GM21528 (cell line): Measurements from ENCODE around the gene FERMT2.
"Not testable (repeated sequence)": the region's sequence is repeated elsewhere in the genome, so short reads cannot be mapped to it uniquely, and the experiment has no call there.

ENCODE experiments used
- ATAC-seq: cut with Tn5 transposase; IDR thresholded peaks from one replicate; pipeline ENCODE4 v1.9.1; 2021; ENCODE audit warnings: mild to moderate bottlenecking, moderate library complexity; ENCODE audit not compliant: unreplicated experiment, low FRiP score

FERMT2 gene

GRCh38 chr14:52873065-52873464 is 77.8 kb downstream of the FERMT2 start:
- ATAC-seq, result no peak

DNA sequence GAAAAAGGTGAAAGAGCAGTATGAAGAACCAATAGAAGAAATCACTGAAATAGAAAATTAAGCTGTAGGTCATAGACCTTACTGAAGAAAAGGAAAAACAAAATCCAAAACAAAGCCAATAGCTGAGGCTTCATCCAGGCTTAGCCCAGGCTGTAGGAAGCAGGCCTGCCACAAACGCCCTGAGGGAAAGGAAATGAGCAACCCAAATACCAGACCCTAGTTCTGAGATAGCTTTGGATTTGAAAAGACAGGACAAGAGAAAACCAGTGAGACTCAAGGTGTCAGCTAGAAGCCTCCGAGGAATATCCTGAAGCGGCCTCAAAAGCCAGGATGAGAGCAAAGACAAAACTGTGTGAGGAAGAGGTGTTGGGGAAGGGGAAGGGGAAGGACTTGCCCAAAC is 79.2 kb downstream of the FERMT2 start:
- no peak for ATAC-seq

DNA sequence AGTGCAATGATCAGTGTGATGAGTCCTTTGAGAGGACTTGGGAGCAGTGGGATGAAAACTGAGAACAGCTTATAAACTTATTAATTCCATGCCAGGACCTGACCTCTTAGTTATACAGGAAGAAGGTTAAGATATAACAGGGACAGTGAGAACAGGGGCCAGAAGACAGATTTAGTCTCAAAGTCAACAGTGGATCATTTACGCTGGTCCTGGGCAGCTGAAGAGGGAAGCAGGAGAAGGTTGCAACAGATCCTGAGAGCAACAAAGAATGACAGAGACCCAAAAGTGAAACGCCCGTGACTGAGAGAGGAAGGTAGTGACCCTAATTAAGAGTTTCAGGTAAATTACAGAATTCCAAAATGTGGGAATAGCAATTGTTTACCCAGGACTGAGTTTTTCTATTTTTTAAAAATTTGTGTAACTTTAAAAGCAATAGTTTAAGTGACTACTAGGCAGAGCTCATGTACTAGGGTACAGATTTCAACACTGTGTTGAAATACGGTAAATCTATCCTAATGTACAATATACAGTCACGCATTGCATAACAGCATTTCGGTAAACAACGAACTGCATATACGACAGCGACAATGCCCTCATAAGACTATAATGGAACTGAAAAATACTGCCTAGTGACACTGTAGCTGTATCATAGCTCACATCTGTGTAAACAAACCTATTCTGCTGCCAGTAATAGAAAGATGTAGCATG is 81.8 kb downstream of the FERMT2 start:
- no peak for ATAC-seq

DNA sequence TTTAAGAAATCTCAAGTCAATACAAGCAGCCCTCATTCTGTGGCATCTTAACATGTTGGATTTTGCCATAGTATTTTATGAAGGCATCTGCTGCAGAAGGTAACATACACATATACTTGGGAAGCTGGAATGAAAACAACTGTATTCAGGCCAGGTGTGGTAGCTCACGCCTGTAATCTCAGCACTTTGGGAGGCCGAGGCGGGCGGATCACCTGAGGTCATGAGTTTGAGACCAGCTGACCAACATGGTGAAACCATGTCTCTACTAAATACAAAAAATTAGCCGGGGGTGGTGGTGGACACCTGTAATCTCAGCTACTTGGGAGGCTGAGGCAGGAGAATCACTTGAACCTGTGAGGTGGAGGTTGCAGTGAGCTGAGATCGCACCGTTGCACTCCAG is 86.0 kb downstream of the FERMT2 start:
- not testable (repeated sequence) for ATAC-seq

- ATAC-seq, result no peak
Measured at GRCh38 chr14:52863334-52863700, 87.5 kb downstream of the FERMT2 start.

DNA sequence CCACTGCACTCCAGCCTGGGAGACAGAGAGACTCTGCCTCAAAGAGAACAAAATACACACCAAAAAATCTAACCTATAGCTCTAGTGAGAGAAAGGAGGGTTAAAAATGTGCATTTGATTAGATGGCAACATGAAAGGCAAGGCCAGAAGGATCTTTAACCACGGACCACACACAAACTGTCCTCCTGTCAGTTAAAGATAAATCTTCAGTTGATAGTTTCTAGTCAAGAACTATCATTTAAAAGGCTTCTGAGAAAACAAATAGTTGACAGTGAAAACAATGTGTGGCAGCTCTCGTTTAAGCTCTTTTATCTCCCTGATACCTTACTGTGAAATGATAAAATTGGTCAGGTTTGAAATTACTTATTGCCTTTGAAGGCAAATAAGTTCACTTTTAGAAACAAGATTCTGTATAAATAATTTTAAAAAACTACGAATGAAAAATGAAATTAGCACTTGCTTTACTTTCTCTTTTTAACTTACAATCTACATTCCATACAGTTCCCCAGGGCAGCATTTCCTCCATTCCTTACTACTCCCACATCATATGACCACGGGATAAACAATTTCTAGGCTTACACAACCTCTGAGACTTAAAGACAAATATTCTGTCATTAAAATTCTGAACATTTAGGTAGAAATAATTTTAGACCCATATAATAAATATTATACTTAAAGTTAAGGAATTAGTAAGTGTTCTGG is 88.1 kb downstream of the FERMT2 start:
- ATAC-seq, result no peak

GRCh38 chr14:52861403-52861802 is 89.4 kb downstream of the FERMT2 start:
- no peak for ATAC-seq

DNA sequence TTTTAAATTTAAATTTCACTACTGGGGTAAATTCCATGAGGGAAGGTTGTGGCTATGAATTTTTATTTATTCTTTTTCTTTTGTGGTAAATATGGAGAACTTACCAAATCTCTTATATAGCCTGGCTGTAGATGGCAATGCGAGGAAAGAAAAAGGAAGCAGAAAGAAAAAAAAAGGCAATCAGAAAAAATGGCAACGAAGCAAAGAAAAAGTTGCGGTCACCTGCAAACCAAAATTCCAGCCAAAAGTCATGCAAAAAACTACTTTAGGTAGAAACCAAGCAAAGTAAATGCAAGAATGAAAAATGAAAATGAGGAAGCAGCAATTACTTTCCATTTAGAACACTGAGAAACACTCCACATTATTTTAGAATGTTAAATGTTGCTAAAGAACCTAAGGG is 89.9 kb downstream of the FERMT2 start:
- no peak for ATAC-seq

DNA sequence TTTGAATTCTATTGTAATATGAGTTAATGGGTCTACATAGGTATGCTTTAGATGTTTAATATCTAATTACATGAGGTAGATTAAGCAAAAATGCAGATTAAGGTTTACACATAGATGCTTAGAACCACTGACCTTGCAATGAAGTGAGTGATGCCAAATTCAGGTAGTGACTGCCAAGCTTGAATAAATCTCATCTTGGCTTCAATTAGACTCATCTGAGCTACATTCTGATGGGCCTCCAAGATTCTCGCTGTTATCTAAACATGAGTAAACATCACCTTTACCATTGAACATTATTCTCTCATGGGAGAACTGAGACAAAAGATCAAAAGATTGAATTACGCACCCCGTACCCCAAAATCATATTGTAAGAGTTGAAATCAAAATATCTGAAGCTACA is 90.6 kb downstream of the FERMT2 start:
- ATAC-seq, result no peak

DNA sequence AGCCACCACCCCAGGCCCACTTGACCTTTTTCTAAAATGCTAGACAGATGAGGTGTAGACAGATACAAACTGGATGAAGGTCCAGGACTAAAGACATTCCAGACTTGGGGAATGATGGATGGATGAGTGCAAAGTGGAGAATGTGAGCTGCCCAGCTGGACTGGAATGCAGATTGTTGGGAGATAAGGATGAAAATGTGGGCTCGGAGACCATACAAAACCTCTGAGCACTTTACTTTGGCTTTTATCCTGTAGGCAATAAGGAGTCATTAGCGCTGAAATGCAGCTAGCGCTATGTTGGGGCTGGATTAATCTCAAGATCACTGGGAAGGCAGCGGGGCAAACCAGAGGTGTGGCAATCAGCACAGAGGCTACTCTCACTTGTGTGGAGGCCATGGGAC is 94.7 kb downstream of the FERMT2 start:
- ATAC-seq, result no peak

GRCh38 chr14:52853522-52853854 is 97.4 kb downstream of the FERMT2 start:
- no peak for ATAC-seq

DNA sequence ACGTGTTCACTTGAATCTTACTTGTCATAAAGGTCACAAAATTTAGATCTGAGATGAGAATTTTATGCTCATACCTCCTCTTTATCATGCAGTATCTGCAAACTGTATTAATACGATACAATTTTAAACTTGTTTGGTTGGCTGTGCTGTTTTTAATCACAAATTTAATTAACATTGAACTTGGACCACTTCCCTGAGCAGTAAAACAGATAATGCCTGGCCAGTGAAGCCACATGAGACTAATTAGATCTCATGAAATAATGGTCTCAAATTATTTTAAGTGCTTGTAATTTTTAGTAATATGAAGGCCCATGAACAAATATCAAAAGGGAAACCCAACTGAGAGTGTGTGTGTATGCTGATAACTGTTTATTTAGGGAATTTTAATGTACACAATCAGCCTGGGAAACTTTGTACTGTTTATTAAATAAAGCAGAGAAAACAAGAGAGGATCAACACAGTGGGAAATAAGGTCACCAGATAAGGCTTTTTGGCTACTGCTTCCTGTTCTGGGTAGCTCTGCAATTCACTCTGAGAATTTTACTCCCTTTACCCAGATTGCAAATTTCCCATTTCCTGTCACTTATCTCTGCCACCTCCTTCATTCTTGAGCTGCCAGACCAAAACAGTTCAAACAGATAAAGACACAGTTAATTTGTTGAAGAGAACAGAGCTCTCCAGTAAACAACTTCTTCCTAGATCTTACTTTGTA is 97.9 kb downstream of the FERMT2 start:
- no peak for ATAC-seq

GRCh38 chr14:52850451-52850909 is 100.4 kb downstream of the FERMT2 start:
- no peak for ATAC-seq

DNA sequence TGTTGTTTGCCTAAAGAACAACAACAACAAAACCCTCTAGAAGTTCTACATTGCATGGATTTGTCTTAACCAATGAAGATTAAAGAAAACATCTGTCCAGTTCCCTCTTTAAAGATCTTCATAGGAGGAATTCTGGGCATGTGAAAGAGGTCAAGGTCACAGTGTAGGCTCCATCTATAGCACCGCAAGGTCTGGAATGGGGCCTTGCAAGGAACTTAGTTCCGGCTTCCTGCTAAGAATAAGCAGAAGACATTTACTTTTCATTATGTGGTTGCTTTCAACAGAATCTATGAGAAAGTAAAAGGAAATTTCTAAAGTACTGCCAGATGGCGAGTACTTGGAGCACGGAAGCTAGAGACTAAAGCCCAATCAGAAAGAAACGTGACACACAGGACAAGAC is 102.2 kb downstream of the FERMT2 start:
- no peak for ATAC-seq

DNA sequence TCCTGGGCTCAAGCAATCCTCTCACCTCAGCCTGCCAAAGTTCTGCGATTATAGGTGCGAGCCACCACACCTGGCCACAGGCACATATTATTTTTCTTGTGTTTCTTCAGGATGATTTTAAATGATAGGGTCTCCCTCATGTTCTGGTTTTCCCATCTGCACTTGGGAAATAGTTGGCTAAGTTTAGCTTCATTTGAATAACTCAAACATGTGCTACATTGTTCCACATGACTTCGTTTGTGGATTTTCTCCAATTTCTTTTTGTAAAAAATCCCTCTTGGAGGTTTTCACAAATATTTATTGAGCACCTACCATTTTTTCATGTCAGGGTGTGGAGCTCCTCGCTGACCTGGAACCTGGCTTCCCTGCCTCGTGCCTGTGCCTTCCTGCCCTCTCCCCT is 104.3 kb downstream of the FERMT2 start:
- ATAC-seq, result no peak

GRCh38 chr14:52845081-52845480 is 105.8 kb downstream of the FERMT2 start:
- ATAC-seq, result no peak

GRCh38 chr14:52844262-52845060 is 106.4 kb downstream of the FERMT2 start:
- no peak for ATAC-seq

DNA sequence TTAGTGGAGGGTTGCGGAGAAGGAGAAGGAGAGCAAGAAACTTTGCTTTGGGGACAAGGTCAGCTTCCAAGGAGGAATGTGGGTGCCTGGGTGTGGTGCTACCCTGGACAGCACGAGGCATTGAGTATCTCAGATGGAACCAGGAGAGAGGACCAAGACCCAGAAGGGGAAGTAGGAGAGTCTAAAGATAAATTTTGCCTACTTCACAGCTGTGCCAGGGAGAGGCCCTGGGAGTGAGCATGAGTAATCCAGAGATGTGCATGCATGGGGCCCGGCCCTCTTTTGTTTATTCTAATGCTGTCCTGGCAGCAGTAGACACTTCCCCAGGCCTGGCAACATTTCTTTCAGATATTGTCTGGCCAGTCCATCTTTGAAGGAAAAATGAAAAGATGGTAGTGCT is 110.0 kb downstream of the FERMT2 start:
- no peak for ATAC-seq

DNA sequence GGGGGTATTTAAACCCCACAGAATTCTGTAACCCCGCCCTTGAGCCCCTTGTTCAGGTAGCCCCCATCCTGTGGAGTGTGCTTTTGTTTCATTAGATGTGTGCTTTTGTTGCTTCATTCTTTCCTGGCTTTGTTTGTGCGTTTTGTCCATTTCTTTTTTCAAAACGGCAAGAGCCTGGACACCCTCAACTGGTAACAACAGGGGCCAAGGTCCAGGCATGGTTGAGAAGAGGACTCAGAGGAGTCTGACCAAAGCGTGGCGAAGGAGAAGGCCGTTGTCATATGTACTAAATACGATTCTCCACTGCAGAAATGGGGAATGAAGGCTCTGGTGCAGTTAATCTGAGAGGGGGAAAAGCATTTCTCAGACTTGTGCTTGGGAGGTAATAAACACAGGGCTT is 113.4 kb downstream of the FERMT2 start:
- no peak for ATAC-seq

- no peak for ATAC-seq
Measured at GRCh38 chr14:52836063-52836462, 114.8 kb downstream of the FERMT2 start.
